GM12891 (cell line): Measurements from ENCODE around the gene B3GNT4.

ENCODE experiments used
- POLR2A ChIP-seq: IDR thresholded peaks from 2 replicates; pipeline ENCODE4 v1.6.1; 2011; ENCODE audit warnings: low read depth, low read length, control low read depth
- POLR2AphosphoS5 ChIP-seq: IDR thresholded peaks from 2 replicates; pipeline ENCODE4 v1.6.1; 2011; ENCODE audit warnings: low read depth, low read length, control low read depth
- POU2F2 ChIP-seq: IDR thresholded peaks from 2 replicates; pipeline ENCODE4 v1.6.1; 2011; ENCODE audit warnings: low read depth, mild to moderate bottlenecking, control low read depth, low read length, moderate library complexity
- SPI1 ChIP-seq: IDR thresholded peaks from 2 replicates; pipeline ENCODE4 v1.6.1; 2011; ENCODE audit warnings: low read depth, low read length, control low read depth
- TAF1 ChIP-seq: IDR thresholded peaks from 2 replicates; pipeline ENCODE4 v1.6.1; 2011; ENCODE audit warnings: low read depth, low read length, control low read depth

DNA sequence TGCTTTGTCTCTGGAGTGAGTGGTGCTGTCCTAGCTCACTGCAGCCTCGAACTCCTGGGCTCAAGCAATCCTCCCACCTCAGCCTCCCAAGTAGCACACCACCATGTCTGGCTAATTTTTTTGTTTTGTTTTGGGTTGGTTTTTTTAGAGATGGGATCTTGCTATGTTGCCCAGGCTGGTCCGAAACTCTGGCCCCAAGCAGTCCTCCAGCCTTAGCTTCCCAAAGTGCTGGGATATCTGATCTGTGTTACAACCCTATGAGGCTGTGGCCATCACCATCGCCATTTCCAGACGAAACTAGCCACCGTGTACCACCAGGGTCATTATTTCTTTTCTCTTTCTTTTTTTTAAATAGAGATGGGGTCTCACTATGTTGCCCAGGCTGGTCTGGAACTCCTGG, 32.1 kb upstream of the B3GNT4 start:
- TF ChIP-seq POLR2A (no peak), POLR2AphosphoS5 (no peak), POU2F2 (no peak), TAF1 (no peak), SPI1 (no peak)
